OCI-LY3 (cell line): ENCODE data around the gene BMAL1.
A peak's percentile ranks its signal among the peaks of the same experiment; 100 is the strongest.

Experiments
- H2AFZ ChIP-seq: fragments of 200-600, 300-600 bp; shearing (Covaris generic); 2 replicates; pipeline ENCODE4 v1.6.0; 2014; ENCODE audit warnings: antibody characterized with exemption, low read depth, low read length
- H3K27ac ChIP-seq: fragments of 200-600, 300-600 bp; sonication (generic); 2 replicates; pipeline ENCODE4 v1.5.1; 2014; ENCODE audit warnings: mild to moderate bottlenecking, low read length, moderate library complexity, mixed read lengths
- H3K27me3 ChIP-seq: fragments of 200-600, 300-600 bp; sonication (generic); 2 replicates; pipeline ENCODE4 v1.6.1; 2014; ENCODE audit warnings: low read depth, low read length, mixed read lengths
- H3K36me3 ChIP-seq: fragments of 200-600, 300-600 bp; sonication (generic); replicated peaks from 2 replicates; pipeline ENCODE3; 2014; ENCODE audit warnings: low read depth, low read length, mixed read lengths
- H3K4me1 ChIP-seq: fragments of 300-600, 200-600 bp; sonication (generic); 2 replicates; pipeline ENCODE4 v1.6.1; 2014; ENCODE audit warnings: low read length, mixed read lengths
- H3K4me2 ChIP-seq: fragments of 200-600, 300-600 bp; sonication (generic); 2 replicates; pipeline ENCODE4 v1.6.1; 2014; ENCODE audit warnings: low read length, mixed read lengths
- H3K4me3 ChIP-seq: fragments of 300-600, 200-600 bp; sonication (generic); 2 replicates; pipeline ENCODE4 v1.5.1; 2014; ENCODE audit warnings: antibody characterized with exemption, mild to moderate bottlenecking, low read length, moderate library complexity
- H3K79me2 ChIP-seq: fragments of 300-600, 200-600 bp; shearing (Covaris generic); 2 replicates; pipeline ENCODE4 v1.6.1; 2014; ENCODE audit warnings: mild to moderate bottlenecking, low read length, mixed read lengths
- H3K9ac ChIP-seq: fragments of 300-600, 200-600 bp; shearing (Covaris generic); 2 replicates; pipeline ENCODE4 v1.6.0; 2014; ENCODE audit warnings: mild to moderate bottlenecking, low read length, moderate library complexity
- H3K9me3 ChIP-seq: fragments of 200-600, 300-600 bp; shearing (Covaris generic); 2 replicates; pipeline ENCODE4 v1.6.1; 2014; ENCODE audit warnings: low read length, mixed read lengths; ENCODE audit not compliant: insufficient read depth
- H4K20me1 ChIP-seq: fragments of 200-600, 300-600 bp; sonication (generic); 2 replicates; pipeline ENCODE4 v1.6.1; 2016; ENCODE audit warnings: low read length, mixed read lengths; ENCODE audit not compliant: insufficient read depth
- CTCF ChIP-seq: fragments of 200-600, 300-600 bp; sonication (generic); IDR thresholded peaks from 2 replicates; pipeline ENCODE4 v1.5.1; 2014; ENCODE audit warnings: antibody characterized with exemption, low read length, low read depth
- EZH2phosphoT487 ChIP-seq: fragments of 200-600 bp; shearing (Covaris generic); IDR thresholded peaks from 2 replicates; pipeline ENCODE4 v1.6.1; 2018; ENCODE audit warnings: antibody characterized with exemption, mixed run types, low read depth

BMAL1 gene

GRCh38 chr11:13336246-13336878, 58.8 kb downstream of the BMAL1 start:
- H3K4me1 ChIP-seq = peaks cover 10% of the 10 kb centered on the region
- no peak overlapping the region for H2AFZ ChIP-seq
- no peaks in the 10 kb centered on the region for H3K9me3 ChIP-seq
- no peaks in the 10 kb centered on the region for H3K36me3 ChIP-seq
- no peaks in the 10 kb centered on the region for H3K79me2 ChIP-seq
- no peak overlapping the region for H3K4me2 ChIP-seq
- no peak overlapping the region for H3K4me3 ChIP-seq
- no peak overlapping the region for H3K9ac ChIP-seq
- no peak overlapping the region for H3K27ac ChIP-seq
- no peaks in the 10 kb centered on the region for H3K27me3 ChIP-seq
- H4K20me1 ChIP-seq = no peaks in the 10 kb centered on the region
- no peak for TF ChIP-seq CTCF
- TF ChIP-seq EZH2phosphoT487 = no peak

GRCh38 chr11:13338019-13338426, 60.4 kb downstream of the BMAL1 start:
- TF ChIP-seq CTCF = no peak
- no peak for TF ChIP-seq EZH2phosphoT487
- H3K36me3 ChIP-seq = no peaks in the 10 kb centered on the region
- peak overlapping the region; percentile 63 for H3K4me3 ChIP-seq
- H3K27me3 ChIP-seq = 0 out of 2 replicates have a peak, but pooled peaks cover 3% of the 10 kb centered on the region
- H2AFZ ChIP-seq = peak overlapping the region; percentile 59; the same call in 1 of the 2 replicates
- peaks cover 14% of the 10 kb centered on the region for H3K4me1 ChIP-seq
- H3K9me3 ChIP-seq = no peaks in the 10 kb centered on the region
- H3K27ac ChIP-seq = no peak overlapping the region
- H3K79me2 ChIP-seq = no peaks in the 10 kb centered on the region
- H3K9ac ChIP-seq = peak overlapping the region; percentile 26; the same call in 1 of the 2 replicates
- H4K20me1 ChIP-seq = no peaks in the 10 kb centered on the region
- H3K4me2 ChIP-seq = peak overlapping the region; percentile 62

- Histone ChIP-seq H3K27me3 (0 out of 2 replicates have a peak, but pooled peaks cover 3% of the 10 kb centered on the region), H3K9me3 (no peaks in the 10 kb centered on the region), H2AFZ (0 out of 2 replicates have a peak overlapping the region, but pooled peaks have one; percentile 59), H3K9ac (no peak overlapping the region), H3K36me3 (no peaks in the 10 kb centered on the region), H3K4me3 (peak overlapping the region; percentile 63), H3K4me1 (peaks cover 18% of the 10 kb centered on the region), H3K79me2 (no peaks in the 10 kb centered on the region), H3K4me2 (peak overlapping the region; percentile 62), H3K27ac (no peak overlapping the region), H4K20me1 (no peaks in the 10 kb centered on the region)
- TF ChIP-seq CTCF = no peak
- no peak for TF ChIP-seq EZH2phosphoT487
These were observed 61.0 kb downstream of the BMAL1 start for GRCh38 chr11:13338427-13339069.

- Histone ChIP-seq H3K27ac (no peak overlapping the region), H3K4me3 (no peak overlapping the region), H3K9me3 (no peaks in the 10 kb centered on the region), H3K9ac (no peak overlapping the region), H3K36me3 (no peaks in the 10 kb centered on the region), H3K4me1 (peaks cover 18% of the 10 kb centered on the region), H3K4me2 (no peak overlapping the region), H3K79me2 (no peaks in the 10 kb centered on the region), H3K27me3 (0 out of 2 replicates have a peak, but pooled peaks cover 3% of the 10 kb centered on the region), H4K20me1 (no peaks in the 10 kb centered on the region), H2AFZ (no peak overlapping the region)
- TF ChIP-seq CTCF (no peak), EZH2phosphoT487 (no peak)
These were observed 61.9 kb downstream of the BMAL1 start for GRCh38 chr11:13339195-13340153.
